ENCODE measurements around the gene VSTM2B. TPM values are rescaled to one million over a fixed set of nuclear protein-coding genes. Genes with fewer than 3 reads are reported as not detected.
A peak's percentile ranks its signal among the peaks of the same experiment; 100 is the strongest.
"Not testable (repeated sequence)": the region's sequence is repeated elsewhere in the genome, so short reads cannot be mapped to it uniquely, and the experiment has no call there.

Gene VSTM2B
- total RNA-seq: not detected
- long read RNA-seq: 0 reads

DNA sequence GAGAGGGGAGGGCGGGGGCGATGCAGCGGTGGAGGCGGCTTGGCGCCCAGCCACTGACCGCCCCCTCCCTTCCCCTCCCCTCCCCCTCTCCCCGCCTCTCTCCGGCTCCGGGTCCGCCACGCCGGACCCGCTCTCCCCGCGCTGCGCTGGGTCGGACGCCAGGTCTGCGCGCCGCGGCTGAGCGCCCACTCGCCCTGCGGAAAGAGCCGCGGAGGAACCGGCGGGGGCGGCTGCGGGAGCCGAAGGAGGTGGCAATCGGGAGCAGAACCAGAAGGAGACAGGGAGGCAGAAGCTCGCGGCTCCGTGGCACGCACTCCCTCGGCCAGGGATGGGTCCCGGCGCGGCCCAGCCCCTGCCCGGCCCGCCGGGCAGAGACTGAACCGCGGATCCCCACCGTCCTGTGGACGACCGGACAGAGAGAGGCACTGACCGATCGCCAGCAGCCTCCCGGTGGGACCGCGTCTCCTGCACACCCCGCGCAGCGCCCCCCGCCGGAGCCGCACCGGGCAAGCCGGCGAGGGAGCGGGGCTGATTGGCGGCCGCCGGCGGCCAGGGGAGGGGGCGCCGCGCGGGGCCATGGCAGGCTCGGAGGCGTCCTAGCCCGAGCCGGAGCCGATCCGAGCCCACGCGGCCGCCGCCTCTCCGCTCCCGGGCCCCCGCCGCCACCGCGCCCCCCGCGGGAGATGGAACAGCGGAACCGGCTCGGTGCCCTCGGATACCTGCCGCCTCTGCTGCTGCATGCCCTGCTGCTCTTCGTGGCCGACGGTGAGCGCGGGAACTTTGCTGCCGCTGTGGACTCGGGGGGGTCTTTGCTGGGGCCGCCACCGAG is at the start of gene VSTM2B:
TSS of gene VSTM2B (plus strand) at position 94 of the 829 bp plus-strand sequence. CDS start at position 684, 590 bp downstream.
- ATAC-seq (no peak), DNase-seq (ENCODE audit: missing footprints) (no peak)
- intact Hi-C loops (cut with DNase I): no loop called here

DNA sequence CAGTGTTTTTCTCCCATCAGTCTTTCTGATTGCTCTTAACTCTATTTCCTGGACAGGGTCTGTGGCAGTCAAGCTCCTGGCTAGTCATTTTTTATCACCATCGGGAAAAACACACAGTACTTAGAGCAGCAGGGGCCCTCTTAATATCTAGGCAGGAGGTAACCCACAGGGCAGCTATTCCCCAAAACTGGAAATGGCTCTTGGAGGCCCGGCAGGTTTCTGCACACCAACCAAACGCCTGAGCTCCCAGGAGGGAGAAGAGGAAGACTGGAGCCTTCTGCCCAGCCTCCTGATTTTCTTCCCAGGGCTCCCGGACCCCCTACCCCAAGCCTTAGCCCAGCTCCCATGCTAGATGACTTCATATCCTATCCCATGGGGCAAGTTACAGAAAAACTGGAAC is 49.3 kb upstream of the VSTM2B start:
- DNase-seq (ENCODE audit: missing footprints) (no peak), ATAC-seq (no peak)
- intact Hi-C loops (cut with DNase I): no loop called here

DNA sequence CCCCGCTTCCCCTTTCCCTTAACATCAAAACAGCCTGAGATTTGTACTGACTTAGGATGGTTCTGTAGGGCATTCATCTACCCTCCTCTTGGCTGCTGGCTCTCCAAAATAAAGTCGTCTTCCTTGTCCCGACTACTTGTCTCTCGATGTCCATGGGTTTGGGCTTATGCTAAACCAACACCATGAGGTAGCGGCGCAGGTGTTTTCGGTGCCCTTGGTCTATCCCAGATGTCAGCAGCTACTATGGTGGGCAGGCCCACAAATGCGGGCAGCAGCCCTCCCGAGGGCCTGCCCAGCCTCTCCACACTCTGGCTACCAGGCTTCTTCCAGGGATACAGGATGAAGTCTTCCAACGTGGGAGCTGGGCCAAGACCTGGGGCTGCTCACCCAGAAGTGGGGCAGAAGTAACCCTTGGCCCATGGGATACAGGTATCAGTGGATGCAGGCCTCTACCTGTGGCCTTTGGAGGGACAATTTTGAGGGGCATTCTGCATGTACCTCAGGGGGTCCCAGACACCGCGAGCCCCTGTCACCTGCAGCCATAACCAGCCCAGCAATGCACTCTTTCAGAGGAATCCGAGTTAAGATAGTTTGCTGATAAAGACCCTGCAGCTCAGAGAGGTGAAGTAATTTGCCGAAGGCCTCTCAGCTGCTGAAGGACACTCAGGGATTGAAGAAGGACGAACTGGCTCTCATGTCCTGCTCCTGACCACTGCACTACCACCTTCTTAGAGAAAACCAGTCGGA is 47.8 kb upstream of the VSTM2B start:
- no peak for DNase-seq (ENCODE audit: missing footprints)
- ATAC-seq: no peak
- intact Hi-C loops (cut with DNase I): no loop called here

DNA sequence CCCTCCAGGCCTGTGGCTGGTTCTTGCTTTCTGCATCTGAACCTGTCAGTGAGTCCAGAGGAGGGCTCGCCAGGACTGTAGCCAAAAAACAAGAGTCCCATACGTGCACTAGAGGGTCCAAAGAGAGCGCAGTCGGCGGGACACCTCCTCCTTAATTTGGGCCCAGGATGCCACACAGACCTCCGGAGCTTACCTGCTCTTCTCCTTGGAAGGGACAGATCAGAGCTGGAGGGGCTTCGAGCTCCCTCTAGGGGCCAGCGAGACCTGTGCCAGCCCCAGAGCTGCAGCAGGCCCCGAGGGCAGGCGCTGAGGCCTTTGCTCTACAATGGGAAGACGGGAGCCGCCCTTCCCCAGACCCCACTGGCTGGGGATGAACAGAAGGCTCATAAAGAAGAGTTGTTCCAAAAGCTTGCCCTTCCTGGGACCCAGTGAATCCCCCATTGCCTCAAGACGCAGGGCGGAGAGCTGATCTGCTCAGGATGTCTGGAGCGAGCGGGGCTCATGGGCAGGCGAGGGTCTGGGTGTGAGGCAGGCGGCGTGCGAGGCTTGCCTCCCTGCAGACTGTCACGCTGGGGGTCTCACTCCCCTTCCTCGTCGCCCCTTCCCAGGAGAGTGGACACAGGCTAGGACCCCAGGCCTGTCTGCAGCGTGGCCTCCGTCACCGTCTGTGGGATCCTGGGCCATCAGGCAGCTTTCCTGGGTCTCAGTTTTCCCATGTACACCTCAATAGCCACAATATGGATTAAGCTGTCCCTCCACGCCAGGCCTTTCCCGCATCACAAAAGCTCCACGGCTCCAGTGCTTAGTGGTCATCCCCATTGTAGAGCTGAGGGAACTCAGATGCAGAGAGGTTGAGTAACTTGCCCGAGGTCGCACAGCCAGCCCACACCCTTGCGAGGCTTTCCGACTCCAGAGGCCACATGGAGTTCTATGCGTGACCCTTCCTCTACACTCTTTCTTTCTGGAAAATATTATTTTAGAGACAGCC is 46.9 kb upstream of the VSTM2B start:
- DNase-seq (ENCODE audit: missing footprints): no peak
- intact Hi-C loops (cut with DNase I): no loop called here
- ATAC-seq: peak; percentile 43

DNA sequence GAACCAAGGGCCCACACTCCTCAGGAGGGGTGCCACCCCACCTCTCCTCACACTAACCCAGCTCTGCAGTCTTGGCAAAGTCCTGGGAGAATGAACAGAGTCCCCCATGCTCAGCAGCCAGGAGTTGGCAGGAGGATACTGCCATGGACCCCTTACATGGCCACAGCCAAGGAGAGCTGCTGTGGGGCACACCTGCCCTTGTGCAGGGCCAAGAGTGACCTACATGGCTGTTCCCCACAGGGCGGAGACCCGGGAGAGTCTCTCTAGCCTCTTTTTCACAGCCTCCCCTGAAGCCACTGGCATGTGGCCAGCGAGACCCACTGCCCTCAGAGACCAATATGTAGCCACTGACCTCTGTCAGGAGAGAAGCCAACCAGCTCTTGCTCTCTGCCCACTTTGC is 45.9 kb upstream of the VSTM2B start:
- ATAC-seq (no peak), DNase-seq (ENCODE audit: missing footprints) (no peak)
- intact Hi-C loops (cut with DNase I): no loop called here

DNA sequence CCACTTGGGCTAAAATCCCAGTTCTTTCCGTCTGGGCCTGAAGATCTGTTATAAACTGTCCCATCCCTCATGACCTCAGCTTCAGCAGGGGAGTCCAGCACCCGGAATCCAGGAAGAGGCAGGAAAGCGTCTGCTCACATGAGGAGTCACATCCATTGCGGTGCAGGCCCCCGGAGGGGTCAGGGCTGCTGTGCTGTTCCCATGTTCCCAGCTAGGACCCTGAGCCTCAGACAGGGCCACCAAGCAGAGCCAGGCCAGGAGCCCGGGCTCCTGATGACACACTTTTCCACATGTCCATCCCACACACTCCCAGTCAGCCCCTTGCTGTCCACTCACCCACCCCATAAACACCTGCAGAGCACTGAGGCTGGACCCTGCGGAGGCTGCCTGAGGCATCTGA is 45.3 kb upstream of the VSTM2B start:
- DNase-seq (ENCODE audit: missing footprints) (no peak), ATAC-seq (no peak)
- intact Hi-C loops (cut with DNase I): no loop called here

DNA sequence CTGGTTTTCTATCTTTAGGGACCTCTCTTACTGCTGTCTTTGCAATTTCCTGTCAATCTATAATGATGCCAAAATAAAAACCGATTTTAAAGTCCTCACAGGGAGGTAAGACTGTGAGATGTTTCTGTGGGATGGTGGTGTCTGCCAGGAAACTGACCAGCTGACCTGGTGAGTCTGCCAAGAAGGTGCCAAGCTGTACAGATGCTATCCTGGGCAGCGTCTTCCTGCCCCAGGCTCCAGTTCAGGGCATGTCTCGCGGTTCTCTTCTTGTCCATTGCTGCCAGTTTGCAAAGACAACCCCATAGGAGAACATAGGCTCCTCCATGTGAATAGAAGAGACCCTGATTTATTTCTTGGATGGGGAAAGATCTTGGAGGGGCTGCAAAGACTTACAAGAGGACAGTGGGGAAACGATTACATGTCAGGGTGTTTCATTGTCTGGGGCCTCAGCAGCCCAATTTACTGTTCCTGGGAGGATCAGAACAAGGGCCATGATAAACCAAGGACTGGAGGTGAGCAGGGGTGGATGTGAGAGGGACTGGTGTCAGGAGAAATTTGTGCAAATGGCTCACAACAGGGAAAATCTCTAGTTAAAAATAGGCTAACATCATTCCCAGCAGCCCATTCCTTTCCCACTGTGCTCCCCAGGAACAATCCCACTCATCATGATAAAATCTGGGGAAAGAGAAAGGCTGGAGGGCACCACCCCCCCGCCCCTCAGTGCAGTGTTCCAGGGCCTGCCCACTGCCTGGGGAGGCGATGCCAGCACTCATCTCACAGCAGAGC is 42.7 kb upstream of the VSTM2B start:
- intact Hi-C loops (cut with DNase I): no loop called here
- no peak for ATAC-seq
- DNase-seq (ENCODE audit: missing footprints): no peak

DNA sequence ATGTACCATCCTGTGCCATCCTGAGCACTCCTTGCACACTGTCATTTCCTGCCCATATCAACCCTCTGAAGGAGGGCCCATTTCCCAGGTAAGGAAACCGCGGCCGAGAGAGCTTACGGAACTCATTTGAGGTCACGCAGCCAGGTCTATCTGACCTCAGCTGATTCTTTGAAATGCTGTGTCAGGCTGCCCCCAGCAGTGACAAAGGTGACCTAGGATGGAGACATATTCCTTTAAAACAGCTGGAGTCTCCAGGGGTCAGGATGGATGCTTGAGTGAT is 42.2 kb upstream of the VSTM2B start:
- intact Hi-C loops (cut with DNase I): no loop called here
- ATAC-seq (no peak), DNase-seq (ENCODE audit: missing footprints) (peak; percentile 53)

DNA sequence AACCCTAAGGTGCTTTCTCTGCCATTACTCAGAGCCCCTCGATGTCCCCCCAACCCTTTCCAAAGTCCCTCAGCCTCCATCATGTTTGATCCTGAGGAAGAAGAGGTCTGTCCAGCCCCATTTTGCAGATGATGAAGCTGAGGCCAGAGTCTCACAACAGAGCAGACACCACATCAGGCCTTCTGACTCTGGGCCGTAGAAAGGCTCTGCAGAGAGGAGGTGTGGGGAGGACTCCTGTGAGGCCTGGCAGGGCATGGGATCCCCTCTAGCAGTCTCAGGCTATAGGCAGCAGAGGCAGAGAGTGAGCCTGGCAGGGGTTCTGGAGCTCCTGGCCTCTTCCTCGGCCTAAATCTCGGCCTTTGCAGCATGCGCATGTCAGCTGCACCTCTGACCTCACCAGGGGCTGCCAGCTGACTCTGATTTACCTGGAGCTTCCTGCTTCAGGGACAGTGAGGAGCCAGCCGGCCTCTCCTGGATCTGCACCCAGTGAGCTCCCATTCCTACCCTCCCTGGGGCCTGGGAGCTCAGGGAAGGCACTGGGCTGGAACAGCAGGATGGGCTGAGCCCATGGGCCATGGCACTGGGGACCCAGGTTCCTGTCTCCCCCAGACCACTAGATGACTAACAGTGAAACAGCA is 41.7 kb upstream of the VSTM2B start:
- DNase-seq (ENCODE audit: missing footprints) (peak; percentile 7), ATAC-seq (no peak)
- intact Hi-C loops (cut with DNase I): no loop called here

DNA sequence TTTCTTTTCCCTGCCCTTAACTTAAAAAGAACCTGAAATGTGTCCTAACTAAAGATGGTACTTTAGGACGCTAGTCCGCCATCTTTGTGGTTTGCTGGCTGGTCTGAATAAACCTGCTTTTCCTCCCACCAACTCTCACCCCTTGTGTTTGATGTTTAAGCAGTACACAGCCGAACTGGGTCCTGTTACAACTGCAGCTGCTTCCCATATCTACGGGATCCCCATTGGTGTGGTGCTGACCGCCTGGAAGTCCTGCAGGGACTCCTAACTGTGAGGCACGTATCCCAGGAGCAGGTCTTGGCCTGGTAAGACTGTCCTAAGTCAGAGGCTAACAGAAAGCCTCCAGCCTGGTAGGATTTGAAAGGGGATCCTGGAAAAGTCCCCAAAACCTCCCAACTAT is 40.9 kb upstream of the VSTM2B start:
- intact Hi-C loops (cut with DNase I): no loop called here
- peak; percentile 6 for DNase-seq (ENCODE audit: missing footprints)

DNA sequence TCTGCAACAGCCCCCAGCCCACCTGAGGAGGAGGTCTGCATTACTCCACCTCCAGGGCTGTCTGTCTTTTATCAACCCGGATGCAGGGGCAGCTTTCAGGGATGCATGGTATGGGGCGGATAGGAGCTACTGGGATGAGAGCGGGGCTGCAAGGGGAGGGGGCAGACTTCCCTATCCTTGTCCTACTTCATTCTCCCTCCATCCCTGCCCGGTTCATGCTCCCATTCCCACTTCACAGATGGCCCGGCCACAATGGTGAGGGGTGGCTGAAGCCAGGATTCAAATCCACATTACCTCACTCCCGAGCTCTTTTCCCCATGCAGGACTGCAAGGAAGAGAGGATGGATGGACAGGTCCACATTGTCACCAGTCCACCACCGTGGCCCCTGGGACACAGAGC is 40.5 kb upstream of the VSTM2B start:
- no peak for ATAC-seq
- intact Hi-C loops (cut with DNase I): no loop called here
- DNase-seq (ENCODE audit: missing footprints): no peak

More for the DNA sequence above, 40.9 kb upstream of the VSTM2B start:
- no peak for ATAC-seq

DNA sequence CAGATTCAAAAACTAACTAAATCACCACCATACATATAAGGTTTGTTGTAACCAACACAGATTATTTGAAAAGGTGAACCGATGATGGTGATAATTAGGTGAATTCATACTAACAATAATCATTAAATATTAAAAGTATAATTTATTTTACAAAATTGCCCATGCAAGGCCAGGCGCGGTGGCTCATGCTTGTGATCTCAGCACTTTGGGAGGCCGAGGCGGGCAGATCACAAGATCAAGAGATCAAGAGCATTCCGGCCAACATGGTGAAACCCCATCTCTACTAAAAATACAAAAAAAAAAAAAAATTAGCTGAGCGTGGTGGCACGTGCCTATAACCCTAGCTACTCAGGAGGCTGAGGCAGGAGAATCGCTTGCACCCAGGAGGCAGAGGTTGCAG is 38.8 kb upstream of the VSTM2B start:
- intact Hi-C loops (cut with DNase I); ATAC-seq; DNase-seq (ENCODE audit: missing footprints): not testable (repeated sequence)

DNA sequence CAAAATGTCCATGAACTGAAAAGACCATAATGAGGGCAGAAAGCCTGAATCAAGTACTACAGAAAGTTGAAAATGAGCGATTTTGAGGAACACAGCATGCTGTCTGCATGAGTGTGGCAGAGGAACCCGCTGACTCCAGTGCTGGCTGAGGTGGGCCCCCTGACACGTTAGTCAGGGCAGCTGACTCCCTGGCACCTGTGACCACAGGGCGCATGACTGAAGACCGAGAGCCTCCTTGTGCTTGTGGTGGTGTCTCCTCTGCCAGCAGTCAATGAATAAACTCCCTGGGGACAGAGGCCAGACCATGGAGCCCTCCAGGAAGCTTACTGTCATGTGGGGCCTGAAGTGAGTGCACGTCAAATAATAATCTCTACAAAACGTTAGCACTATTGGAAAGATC is 38.4 kb upstream of the VSTM2B start:
- intact Hi-C loops (cut with DNase I): no loop called here
- no peak for ATAC-seq
- DNase-seq (ENCODE audit: missing footprints): peak; percentile 13

DNA sequence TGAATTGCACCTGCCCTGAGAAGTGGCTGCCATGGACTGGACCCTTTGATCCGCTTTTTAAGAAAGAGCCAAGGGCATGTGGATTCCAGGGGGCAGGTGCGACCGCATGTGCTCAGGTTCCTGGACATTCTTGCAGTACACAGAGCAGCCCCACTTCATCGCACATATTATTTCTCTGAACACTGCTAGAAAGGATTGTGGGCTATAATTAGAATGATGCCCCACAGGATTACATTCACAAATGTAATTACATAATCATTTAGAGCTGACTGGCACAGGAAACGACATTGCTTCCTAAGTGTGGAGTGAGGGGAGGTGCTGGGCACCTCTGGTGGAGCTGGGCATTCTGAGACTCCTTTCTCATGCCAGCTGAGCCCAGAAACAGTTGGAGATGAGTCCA is 37.5 kb upstream of the VSTM2B start:
- intact Hi-C loops (cut with DNase I): no loop called here
- no peak for ATAC-seq
- no peak for DNase-seq (ENCODE audit: missing footprints)

DNA sequence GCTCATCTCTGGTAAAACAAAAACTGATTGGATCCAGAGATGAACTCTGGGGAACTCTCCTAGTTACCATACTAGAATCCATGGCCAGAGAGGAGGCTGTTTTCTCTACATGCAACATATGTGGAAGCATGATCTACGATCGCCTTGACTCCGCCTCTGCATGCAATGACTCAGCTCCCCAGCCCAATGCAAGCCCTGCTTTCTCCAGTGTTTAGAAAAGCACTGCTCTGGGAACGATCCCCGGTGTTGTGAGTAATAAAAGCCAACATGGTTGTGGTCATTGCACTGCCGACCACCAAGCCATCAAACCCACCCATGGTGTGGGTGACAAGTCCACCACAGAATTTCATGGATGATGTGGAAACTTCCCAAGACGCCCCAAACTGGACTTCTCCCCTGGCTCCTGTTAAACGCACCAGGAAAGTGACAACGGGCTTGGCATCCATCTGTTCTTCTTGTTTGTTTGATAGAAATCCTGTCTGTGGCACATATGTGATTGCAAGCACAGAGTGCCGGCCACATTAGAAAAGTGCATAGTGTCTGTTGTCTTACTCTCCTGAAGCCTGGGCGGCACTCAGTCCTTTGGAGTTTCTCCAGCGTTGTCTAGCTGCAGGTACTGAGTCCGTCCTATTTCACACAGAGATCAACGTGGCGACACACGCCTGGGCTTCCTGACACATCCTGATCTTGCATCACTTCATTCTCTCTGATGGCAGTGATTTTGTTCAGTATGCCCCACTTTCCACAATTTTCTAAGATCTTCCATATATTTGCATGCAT is 36.4 kb upstream of the VSTM2B start:
- intact Hi-C loops (cut with DNase I): no loop called here

DNA sequence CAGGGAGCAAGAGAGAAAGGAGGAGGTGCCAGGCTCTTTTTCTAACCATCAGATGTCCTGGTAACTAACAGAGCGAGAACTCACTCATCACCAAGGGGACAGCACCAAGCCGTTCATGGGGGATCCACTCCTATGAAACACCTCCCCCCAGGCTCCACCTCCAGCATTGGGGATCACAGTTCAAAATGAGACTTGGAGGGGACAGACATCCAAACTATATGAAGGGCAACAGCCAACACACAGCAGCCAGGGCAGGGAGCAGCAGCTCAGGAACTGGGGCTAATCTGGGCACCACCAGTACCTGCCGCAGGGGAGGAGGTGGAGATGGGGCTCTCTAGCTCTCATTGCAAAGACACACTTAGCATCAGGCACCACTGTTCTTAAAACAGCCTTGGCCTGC is 34.3 kb upstream of the VSTM2B start:
- DNase-seq (ENCODE audit: missing footprints) (peak; percentile 14), ATAC-seq (no peak)
- intact Hi-C loops (cut with DNase I): no loop called here

More for the DNA sequence above, 36.4 kb upstream of the VSTM2B start:
- DNase-seq (ENCODE audit: missing footprints): no peak
- no peak for ATAC-seq

DNA sequence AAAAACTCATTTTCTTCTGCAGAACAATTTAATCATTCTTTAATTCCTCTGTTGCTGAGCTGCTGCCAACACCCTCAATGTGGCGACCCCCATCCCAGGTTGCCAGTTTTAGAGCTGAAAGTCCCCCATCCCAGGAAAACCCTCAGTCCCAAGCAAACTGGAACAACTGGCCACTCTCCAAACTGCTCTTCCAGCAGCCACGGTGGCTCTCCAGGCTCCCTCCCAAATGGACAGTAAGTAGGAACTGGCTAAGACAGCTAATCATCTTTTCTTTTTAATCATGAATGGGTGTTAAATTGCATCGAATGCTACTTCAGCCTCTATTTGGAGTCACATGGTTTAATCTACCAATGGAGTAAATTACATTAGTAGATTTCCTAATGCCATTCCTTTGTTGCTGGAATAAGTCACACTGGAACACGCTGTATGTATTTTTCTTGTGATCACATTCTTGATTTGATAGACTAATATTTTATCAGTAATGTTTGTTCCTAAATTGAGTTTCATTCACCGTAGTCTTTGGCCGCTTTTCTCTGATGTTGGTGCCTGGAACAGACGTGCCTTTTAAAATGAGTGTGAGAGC is 33.7 kb upstream of the VSTM2B start:
- no peak for ATAC-seq
- DNase-seq (ENCODE audit: missing footprints): peak; percentile 33
- intact Hi-C loops (cut with DNase I): no loop called here

Measured in Right ventricle myocardium inferior (tissue), 1 donor.